Central memory CD4-positive, alpha-beta T cell (primary cell): ENCODE results near the gene CHRNA7.
"Not testable (repeated sequence)": the region's sequence is repeated elsewhere in the genome, so short reads cannot be mapped to it uniquely, and the experiment has no call there.

Experiments
- DNase-seq: peaks from one replicate; pipeline ENCODE4 v3.0.0; 2022

CHRNA7 gene

DNA sequence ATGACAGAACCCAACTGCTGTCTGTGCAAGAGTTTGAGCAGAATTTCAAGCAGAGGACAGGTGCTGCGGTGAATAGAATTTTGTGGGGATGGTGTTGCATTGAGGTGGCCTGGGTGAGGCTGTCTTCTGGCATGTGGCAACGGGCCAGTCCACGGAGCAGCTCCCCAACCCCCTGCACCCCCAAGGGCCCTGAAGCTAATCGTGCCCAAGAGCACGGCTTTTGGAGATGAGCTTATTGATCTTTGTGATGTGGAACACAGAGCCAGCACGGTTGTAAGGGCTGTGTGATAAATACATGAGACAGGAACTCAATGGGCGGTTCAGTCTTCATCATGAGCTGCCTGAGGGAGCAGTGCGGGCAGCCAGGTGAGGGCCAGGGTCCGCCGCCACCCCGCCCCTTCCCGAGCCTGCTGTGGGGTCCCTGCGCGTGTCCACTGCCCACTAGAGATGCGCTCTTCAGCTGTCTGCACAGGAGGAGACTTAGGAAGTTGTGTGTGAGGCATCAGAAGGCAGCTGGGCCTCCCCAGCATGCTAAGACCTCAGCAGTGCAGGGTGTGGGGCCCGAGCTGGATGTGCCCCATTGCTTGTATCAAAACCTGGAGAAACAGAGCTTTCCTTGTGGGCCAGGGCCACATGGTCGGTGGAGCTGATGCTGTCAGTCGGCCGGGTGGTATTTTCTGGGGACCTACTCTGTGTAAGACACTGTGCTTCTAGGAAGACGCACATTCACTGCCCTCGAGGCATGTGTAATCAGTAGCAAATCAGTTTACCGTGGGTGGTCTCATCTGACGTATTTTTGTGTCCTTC is 90.5 kb downstream of the CHRNA7 start:
- DNase-seq, result no peak

DNA sequence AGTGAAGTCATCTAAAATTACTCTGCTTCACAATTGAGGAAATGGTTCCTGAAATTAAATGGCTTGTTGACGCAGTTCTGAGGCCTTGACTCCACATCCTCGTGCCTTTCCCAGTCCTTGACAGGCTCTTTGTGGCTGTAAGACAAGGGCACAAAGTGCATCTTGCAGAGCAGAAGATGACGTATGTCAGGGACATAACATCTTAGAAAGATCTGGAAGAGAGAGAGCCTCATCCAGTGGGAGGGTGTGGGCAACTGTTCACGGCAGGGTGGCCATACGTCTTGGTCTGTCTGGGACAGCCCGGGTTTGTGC is 91.0 kb downstream of the CHRNA7 start:
- DNase-seq, result no peak

DNA sequence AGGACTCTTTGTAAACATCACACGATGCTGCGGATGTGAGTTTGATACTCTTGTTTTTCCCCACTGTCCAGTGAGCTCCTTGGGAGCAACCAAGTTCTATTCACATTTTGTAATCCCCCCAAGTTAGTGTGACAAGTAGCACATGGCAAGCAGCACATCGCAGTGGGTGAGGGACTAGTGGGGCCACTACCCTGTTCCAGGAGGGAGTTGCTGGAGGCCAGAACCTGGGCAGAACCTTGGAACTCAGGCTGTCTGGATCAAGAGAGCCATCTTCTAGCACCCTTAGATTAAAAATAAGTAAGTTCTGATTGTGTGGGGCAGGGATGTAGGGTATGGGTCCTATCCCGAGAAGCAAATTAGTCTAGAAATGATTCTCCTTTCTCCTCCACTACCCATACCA is 91.7 kb downstream of the CHRNA7 start:
- DNase-seq, result no peak

DNA sequence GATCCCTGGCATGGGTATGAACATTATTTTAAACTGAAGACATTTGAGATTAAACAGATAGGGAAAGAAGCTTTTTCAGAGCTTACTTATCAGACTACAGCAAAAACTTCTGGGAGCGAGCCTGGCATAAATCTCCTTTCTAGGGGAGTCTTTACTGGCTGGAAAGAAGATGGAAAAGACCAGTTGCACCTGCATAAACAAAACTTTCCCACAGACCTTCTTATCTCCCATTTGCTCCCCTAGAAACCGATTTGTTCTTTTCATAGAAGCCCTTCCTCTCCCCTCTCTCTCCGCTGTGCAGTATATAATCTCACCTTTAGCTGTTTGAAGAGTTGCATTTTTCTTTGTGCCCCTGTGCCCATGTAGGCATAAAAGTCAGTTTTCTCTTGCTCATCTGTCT is 93.2 kb downstream of the CHRNA7 start:
- no peak for DNase-seq

DNA sequence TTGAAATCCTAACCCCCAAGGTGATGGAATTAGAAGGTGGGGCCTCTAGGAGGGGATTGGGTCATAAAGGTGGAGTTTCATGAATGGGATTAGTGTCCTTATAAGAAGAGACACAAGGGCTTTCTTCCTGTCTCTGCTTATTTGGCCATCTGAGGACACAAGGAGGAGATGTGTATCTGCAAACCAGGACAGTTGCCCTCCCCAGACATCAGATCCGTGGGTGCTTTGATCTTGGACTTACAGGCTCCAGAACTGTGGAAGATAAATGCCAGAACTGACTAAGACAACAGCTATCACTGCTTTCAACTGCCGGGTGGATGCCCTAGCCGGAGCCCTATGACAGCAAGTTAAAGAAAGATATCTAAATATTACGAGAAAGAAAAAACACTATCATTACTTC is 94.4 kb downstream of the CHRNA7 start:
- DNase-seq, result no peak

DNA sequence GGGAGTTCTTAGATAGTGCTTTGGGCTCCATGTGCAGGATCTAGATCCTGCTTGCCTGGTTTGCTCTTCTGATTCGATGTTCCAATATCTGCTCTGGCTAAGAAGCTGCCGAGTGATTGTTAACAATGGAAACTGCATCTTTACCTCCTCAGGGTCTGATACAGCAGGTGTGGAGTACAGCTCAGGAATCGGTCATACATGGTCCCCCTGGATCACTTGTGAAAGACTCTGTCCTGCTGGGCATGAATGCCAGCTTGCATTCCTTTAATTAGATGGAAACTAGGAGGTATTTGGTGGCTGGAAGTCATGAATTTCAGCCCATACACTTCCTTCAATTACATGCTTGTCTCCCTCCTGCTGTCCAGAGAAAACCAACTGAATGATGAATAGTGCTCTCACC is 95.3 kb downstream of the CHRNA7 start:
- no peak for DNase-seq

DNA sequence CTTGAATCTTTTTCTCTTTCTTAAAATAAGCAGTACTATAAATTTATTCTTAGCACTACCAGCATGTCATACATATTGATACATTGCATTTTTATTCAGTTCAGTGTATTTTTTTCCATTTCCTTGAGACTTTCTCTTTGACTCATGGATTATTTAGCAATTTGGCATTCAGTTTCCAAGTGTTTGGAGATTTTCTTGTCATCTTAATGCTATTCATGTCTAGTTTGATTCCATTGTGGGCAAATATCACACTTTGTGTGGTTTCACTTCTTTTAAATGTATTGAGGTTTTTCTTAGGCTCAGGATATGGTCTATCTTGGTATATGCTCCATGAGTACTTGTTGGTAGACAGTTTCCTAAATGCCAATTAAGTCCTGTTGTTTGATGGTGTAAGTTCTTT is 99.5 kb downstream of the CHRNA7 start:
- DNase-seq, result no peak

DNA sequence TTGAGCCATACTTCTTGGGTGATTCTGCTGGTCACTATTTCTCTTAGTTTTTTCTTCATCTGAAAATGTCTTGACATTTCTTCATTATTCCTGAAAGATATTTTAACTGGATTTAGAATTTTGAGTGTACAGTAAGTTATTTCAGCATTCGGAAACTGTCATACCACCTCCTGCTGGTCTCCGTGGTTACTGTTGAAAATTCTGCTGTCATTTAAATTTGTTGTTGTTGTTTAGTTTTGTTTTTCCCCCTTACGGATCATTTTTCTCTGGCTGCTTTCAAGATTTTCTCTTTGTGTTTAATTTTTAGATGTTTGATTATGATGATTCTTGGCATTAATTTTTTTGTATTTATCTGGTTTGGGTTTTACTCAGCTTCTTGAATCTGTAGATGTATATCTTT is 100.5 kb downstream of the CHRNA7 start:
- DNase-seq, result no peak

DNA sequence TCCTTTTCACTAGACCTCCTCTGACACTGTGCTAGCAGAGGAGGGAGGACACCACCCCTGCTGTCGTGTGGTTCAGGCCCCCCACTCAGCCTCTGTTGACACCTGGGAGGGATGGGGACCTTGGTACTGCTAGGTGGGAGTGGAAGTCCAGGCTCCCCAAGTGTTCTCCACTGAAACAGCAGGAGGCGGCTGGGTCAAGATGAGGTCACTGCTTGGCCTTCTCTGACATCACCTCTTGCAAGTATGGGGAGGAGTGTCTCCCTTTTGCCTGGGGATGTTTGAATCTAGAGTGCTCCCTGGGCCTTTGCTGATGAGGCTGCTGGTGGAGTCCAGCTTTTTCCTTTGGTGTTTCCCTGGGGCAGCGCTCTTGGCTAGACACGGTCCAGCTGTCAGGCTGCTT is 101.5 kb downstream of the CHRNA7 start:
- no peak for DNase-seq

DNA sequence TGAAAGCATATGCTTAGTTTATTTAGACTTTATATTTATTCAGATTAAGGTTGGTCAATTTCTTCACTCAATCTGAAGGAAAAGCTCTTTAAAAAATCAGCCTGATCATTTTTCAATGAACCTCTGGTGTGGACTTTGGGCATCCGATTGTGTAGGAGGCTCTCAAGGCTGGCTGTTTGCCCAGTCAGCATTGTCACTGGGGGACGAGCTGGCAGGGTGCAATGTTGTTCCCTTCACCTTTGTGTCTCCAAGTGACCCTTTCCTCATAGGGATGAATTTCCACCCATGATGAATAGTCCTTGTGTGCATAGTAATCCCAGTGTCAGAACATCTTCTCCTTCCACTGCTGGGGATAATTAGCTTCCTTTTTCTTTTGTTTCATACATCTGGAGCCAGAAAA is 102.5 kb downstream of the CHRNA7 start:
- no peak for DNase-seq

DNA sequence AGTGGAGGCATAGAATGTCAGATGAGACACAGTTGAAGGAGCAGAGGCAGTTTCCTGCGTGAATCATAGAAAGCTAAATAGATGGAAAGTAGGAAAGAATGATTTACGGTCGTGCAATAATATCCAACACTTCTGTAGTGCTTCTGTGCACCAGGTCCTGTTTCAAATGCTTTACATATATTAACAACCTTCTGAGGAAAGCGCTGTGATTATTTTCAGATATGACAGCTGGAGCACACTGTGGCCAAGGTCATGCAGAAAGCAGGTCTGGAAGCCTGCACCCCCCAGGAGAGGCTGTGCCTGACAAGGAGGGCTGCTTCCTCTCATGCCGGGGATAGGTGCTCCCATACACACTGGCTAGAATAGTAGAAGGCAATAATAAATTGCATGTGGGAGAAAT is 104.5 kb downstream of the CHRNA7 start:
- DNase-seq, result no peak

DNA sequence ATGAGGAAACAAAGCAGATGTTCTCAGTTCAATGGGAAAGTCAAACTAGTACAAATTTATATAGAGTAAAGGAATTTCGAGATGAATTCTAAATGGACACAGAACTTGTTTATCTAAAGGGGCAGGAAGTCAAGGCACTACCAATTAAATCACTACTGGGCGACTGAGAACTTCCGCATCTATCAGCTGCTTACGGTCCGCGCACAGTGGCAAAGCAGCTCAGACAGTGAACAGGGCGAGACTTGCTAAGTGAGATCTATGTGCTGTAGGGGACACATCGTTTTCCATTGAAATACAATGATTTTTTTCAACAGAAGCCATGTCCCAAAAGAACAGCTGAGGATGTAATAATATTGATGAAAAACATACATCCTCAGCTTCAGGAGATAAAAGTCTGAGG is 105.0 kb downstream of the CHRNA7 start:
- DNase-seq, result no peak

DNA sequence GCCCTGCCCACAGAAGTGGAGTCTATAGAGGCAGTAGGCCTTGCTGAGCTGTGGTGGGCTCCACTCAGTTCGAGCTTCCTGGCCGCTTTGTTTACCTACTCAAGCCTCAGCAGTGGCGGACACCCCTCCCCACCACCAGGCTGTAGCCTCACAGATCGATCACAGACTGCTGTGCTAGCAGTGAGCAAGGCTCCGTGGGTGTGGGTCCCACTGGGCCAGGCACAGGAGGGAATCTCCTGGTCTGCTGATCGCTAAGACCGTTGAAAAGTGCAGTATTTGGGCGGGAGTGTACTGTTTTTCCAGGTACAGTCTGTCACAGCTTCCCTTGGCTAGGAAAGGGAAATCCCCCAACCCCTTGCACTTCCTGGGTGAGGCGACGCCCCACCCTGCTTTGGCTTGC is 115.2 kb downstream of the CHRNA7 start:
- DNase-seq, result not testable (repeated sequence)

DNA sequence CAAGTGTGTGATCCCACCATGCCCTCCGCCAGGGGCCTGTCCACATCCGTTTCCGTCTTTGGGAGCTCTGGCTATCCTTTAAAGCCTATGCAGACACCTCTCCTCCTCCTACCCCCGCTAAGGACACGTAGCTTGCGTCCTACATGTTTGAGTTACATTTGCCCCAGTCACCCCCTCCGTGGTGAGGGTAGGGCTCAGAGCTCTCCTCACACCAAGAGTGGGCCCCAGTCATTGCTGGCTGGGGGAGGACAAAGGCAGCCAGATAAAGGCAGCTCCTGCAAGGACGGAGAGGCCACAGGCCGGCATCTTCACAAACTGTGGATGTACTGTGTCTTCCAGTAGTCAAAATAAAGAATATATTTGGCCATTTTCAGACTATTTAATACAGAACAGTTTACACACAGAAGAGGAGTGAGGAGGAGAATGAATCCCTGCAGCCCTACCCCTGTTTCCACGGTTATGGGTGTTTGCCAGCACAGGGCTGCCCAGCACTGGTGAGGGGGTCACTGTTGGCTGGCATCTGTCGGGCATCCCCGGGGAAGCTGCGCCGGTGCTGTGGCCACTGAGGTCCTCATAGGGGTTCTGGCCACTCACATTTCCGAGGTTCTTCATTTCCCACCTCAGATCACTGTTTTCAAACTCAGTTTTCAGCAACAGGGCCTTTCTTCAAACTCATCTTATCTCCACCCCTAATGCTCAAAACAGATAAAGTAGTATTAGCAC is 118.7 kb downstream of the CHRNA7 start:
- no peak for DNase-seq

DNA sequence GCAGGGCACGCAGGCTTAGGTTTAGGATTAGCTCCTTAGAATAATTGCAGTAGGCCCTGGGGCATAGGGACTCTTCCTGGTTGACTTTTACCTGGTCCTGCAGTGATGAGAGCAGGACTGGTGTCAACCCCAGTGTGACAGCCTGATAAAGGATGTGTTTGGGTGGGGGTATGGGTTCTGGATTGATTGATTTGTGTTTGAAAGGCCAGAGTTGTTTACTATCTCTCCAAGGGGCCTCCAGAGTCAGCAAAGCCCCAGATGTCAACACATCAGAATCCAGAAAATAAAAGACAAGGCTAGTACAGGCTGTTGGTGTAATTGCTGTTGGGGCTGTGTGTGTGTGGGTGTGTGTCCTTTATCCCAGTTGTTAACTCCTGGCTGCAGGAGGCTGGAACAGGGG is 122.3 kb downstream of the CHRNA7 start:
- DNase-seq, result no peak

DNA sequence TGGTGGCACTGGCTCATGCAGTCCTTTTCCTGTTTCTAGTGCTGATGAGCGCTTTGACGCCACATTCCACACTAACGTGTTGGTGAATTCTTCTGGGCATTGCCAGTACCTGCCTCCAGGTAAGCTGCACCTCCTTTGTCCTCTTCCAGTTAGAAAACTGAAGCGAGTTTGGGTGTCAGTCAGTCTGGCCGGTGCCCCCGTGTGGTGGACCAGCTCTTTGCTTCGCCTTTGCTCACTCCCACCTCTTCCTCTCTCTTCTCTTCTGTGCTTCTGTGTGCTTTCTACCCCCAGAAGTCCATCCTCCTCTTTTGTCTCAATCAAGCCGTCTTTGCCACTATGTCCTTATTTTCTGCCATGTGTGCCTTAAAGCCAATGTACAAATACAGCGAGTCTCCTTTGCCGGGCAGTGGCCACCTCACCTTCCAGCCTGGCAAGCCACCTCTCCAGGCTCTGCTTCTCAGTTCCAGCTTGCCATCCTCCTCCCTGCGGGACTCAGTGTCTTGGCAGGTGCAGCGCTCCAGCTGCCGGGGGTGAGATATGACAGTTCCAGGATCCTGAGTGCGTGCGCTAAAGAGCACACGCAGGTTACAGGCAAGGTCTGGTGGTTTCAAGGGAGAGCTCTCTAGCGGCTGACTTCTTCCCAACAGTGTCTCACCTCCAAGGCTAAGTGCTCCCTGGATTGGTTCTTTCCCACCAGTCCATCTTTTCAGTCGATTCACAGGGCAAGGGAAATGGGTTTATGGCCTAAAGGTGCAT is 123.7 kb downstream of the CHRNA7 start:
- DNase-seq, result not testable (repeated sequence)

DNA sequence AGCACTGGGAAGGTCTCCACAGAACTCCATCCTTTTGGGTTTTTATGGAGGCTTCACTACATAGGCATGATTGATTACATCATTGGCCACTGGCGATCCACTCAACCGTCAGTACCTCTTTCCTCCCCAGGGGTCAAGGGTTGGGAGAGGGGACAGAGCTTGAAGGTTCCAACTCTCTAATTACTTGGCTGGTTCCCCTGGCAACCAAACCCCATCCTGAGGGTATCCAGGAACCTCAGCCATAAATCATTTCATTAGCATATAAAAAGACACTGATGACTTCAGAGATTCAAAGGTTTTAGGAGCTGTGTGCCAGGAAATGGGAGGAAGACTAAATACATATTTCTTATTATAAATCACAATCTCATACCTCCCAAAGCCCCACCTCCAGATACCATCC is 131.8 kb downstream of the CHRNA7 start:
- not testable (repeated sequence) for DNase-seq

DNA sequence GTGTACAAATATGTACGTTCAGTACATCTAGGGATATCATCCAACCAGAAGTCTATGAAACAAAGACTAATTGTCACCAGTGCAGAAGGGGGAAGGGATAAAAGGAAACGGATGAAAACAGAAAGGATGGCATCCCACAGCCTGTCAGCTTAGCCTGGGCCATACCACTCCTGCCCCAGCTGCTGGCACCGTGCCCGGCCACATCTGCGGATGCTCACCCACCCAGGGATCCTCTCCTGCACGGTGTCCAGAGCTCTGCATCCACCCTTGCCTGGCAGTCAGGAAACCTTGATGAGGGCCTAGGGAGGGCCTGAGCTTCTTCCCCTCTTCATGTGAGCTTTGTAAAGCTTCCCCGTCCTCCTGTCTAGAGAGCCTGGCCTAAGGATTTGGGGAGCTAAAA is 133.8 kb downstream of the CHRNA7 start:
- DNase-seq, result not testable (repeated sequence)

DNA sequence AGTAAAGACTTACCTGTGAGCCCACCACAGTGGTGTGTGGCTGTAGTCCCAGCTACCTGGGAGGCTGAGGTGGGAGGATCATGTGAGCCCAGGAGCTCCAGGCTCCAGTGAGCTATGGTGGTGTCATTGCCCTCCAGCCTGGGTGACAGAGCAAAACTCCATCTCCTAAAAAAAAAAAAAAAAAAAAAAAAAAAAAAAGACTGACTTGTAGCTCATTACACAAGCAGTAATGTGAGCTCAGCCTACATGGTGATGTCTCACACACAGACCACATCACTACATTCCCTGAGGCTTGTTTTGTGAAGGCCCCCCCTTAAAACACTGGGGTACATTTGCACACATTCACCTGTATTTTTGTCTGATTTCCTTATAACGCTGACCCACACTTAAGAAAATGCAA is 134.4 kb downstream of the CHRNA7 start:
- not testable (repeated sequence) for DNase-seq

DNA sequence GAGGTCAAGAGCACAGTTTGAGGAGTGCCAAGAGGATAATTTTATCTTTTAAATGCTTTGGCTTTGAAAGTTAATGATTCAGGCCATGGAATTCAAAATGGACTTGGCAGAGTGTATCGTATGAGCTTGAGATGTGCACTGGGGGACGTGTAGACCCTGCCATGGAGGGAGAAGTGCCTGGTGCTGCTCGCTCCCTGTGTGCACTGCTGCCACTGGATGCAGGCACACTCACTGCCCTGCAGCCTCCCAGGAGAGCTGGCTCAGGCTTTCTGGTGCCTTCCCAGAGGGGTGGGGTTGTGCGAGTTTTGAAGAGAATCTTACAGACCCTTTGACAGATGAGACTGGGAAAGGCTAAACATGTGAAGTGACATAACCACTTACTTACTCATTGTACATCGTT is 135.5 kb downstream of the CHRNA7 start:
- not testable (repeated sequence) for DNase-seq

DNA sequence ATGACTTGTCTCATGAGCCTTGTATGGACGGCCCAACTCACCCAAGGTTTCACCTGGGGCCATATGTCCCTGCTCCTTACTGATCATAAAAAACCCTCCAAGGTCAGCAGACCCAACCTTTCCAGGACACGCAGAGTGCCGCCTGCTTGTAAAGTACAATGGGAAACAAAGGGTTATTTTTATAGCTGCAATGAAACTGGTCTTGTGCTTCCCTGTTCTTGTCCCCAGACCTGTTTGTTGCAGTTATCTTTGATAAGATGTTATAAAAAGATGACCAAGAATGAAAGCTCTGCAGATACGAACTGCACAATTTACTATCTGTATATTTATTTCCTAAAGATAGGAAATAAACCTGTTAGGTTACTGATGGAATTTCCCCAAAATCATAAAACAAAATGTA is 136.0 kb downstream of the CHRNA7 start:
- DNase-seq, result not testable (repeated sequence)

DNA sequence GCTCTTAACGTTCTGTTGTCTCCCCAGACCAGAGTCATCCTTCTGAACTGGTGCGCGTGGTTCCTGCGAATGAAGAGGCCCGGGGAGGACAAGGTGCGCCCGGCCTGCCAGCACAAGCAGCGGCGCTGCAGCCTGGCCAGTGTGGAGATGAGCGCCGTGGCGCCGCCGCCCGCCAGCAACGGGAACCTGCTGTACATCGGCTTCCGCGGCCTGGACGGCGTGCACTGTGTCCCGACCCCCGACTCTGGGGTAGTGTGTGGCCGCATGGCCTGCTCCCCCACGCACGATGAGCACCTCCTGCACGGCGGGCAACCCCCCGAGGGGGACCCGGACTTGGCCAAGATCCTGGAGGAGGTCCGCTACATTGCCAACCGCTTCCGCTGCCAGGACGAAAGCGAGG is 137.6 kb downstream of the CHRNA7 start:
- not testable (repeated sequence) for DNase-seq

DNA sequence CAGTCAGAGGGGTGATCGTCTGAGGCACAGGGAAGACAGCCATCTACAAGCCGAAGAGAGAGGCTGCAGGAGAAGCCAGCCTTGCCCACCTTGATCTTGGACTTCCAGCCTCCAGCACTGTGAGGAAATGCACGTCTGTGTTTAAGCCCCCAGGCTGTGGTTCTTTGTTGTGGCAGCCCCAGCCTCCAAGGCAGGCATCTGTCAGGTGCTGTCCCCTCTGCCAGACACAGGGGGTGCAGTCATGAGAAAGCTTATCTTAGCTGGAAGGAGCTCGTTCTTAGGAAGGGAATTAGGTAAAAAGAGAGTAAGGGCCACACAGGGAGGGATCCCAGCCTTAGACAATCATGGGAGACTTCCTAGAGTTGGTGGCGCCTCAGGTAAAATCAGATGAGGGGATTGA is 150.3 kb downstream of the CHRNA7 start:
- DNase-seq, result not testable (repeated sequence)

DNA sequence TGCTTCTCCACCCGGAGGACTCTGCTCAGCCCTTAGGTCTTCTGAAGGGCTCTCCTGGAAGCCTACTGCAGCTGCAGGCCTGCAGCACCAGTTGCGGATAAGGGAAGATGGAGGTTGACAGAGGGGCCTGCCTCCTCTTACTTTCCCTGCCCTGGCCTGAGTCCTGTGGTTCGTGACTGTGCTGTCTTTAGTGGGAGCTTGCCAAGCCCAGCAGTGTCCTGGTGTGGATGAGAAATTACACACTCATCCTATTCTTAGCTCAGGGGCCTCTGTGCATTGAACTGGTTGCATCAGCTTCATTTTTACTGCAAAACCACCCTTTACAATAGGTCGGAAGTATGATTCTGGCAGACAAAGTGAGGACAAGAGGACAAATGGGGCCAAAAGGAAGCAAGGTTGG is 163.5 kb downstream of the CHRNA7 start:
- not testable (repeated sequence) for DNase-seq
